ENCODE measurements around the gene DNAAF5.
"Not testable (repeated sequence)": the region's sequence is repeated elsewhere in the genome, so short reads cannot be mapped to it uniquely, and the experiment has no call there.

DNAAF5 gene

GRCh38 chr7:748446-748845 is 21.9 kb downstream of the DNAAF5 start:
- no peak for DNase-seq

- DNase-seq, result peak; percentile 69
Observed at GRCh38 chr7:749140-749551, 22.6 kb downstream of the DNAAF5 start.

- no peak for DNase-seq
Observed at GRCh38 chr7:750111-750905, 23.8 kb downstream of the DNAAF5 start.

GRCh38 chr7:751826-752225 is 25.3 kb downstream of the DNAAF5 start:
- no peak for DNase-seq

- not testable (repeated sequence) for DNase-seq
Observed at GRCh38 chr7:752256-752655, 25.8 kb downstream of the DNAAF5 start.

GRCh38 chr7:753190-753589 is 26.7 kb downstream of the DNAAF5 start:
- DNase-seq, result no peak

GRCh38 chr7:754531-755412 is 28.3 kb downstream of the DNAAF5 start:
- no peak for DNase-seq

- no peak for DNase-seq
Observed at GRCh38 chr7:755413-755805, 28.9 kb downstream of the DNAAF5 start.

GRCh38 chr7:756231-756927 is 29.9 kb downstream of the DNAAF5 start:
- DNase-seq, result no peak

- DNase-seq, result no peak
Observed at GRCh38 chr7:756928-757560, 30.5 kb downstream of the DNAAF5 start.

GRCh38 chr7:757741-758163 is 31.3 kb downstream of the DNAAF5 start:
- no peak for DNase-seq

GRCh38 chr7:759569-759968 is 33.1 kb downstream of the DNAAF5 start:
- no peak for DNase-seq

- no peak for DNase-seq
Observed at GRCh38 chr7:760006-760405, 33.5 kb downstream of the DNAAF5 start.

- DNase-seq, result no peak
Observed at GRCh38 chr7:761101-761500, 34.6 kb downstream of the DNAAF5 start.

- DNase-seq, result no peak
Observed at GRCh38 chr7:761631-762030, 35.1 kb downstream of the DNAAF5 start.

GRCh38 chr7:762885-763284 is 36.4 kb downstream of the DNAAF5 start:
- DNase-seq, result no peak

- no peak for DNase-seq
Observed at GRCh38 chr7:763762-764161, 37.3 kb downstream of the DNAAF5 start.

- DNase-seq, result no peak
Observed at GRCh38 chr7:765383-765782, 38.9 kb downstream of the DNAAF5 start.

GRCh38 chr7:767580-767940 is 41.1 kb downstream of the DNAAF5 start:
- DNase-seq, result no peak

GRCh38 chr7:767941-768731 is 41.6 kb downstream of the DNAAF5 start:
- DNase-seq, result peak; percentile 22

- DNase-seq, result peak; percentile 72
Observed at GRCh38 chr7:768881-769504, 42.5 kb downstream of the DNAAF5 start.

- no peak for DNase-seq
Observed at GRCh38 chr7:770336-770735, 43.8 kb downstream of the DNAAF5 start.
